Ishikawa (cell line): Measurements from ENCODE around the gene HOXC9.

Source experiments
- CEBPB ChIP-seq: IDR thresholded peaks from 2 replicates; pipeline ENCODE4 v1.6.1; 2012
- CREB1 ChIP-seq: IDR thresholded peaks from 2 replicates; pipeline ENCODE4 v1.6.1; 2012; ENCODE audit warnings: low read depth
- EGR1 ChIP-seq: IDR thresholded peaks from 2 replicates; pipeline ENCODE4 v1.6.1; 2012
- EP300 ChIP-seq: IDR thresholded peaks from 2 replicates; pipeline ENCODE4 v1.6.1; 2012; ENCODE audit warnings: borderline replicate concordance
- FOXM1 ChIP-seq: IDR thresholded peaks from 2 replicates; pipeline ENCODE4 v1.6.1; 2012; ENCODE audit warnings: low read depth, borderline replicate concordance
- NFIC ChIP-seq: IDR thresholded peaks from 2 replicates; pipeline ENCODE4 v1.6.1; 2012
- RAD21 ChIP-seq: IDR thresholded peaks from 2 replicates; pipeline ENCODE4 v1.6.1; 2012; ENCODE audit warnings: low read depth
- REST ChIP-seq: IDR thresholded peaks from 2 replicates; pipeline ENCODE4 v1.6.1; 2012; ENCODE audit warnings: low read depth, mild to moderate bottlenecking
- TAF1 ChIP-seq: IDR thresholded peaks from 2 replicates; pipeline ENCODE4 v1.6.1; 2012; ENCODE audit warnings: low read depth, mild to moderate bottlenecking
- TCF12 ChIP-seq: IDR thresholded peaks from 2 replicates; pipeline ENCODE4 v1.6.1; 2012; ENCODE audit warnings: low read depth
- TEAD4 ChIP-seq: IDR thresholded peaks from 2 replicates; pipeline ENCODE4 v1.6.1; 2012
- USF1 ChIP-seq: IDR thresholded peaks from 2 replicates; pipeline ENCODE4 v1.6.1; 2012
- YY1 ChIP-seq: IDR thresholded peaks from 2 replicates; pipeline ENCODE4 v1.6.1; 2012; ENCODE audit warnings: low read depth
- ZBTB7A ChIP-seq: IDR thresholded peaks from 2 replicates; pipeline ENCODE4 v1.6.1; 2012; ENCODE audit warnings: low read depth
- TF ChIP-seq, protein P1 (sequence below): IDR thresholded peaks from 2 replicates; pipeline ENCODE4 v1.6.1; 2012

HOXC9 gene

GRCh38 chr12:53963434-53964314, 36.3 kb upstream of the HOXC9 start:
- TF ChIP-seq TEAD4, result no peak
- no peak for TF ChIP-seq TCF12
- TF ChIP-seq REST, result no peak
- no peak for TF ChIP-seq NFIC
- no peak for TF ChIP-seq TAF1
- TF ChIP-seq, protein P1, sequence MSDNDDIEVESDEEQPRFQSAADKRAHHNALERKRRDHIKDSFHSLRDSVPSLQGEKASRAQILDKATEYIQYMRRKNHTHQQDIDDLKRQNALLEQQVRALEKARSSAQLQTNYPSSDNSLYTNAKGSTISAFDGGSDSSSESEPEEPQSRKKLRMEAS, result no peak
- TF ChIP-seq CEBPB, result no peak
- TF ChIP-seq CREB1, result no peak
- TF ChIP-seq USF1, result no peak
- TF ChIP-seq YY1, result no peak
- TF ChIP-seq EGR1, result no peak
- no peak for TF ChIP-seq FOXM1
- no peak for TF ChIP-seq ZBTB7A

GRCh38 chr12:53964315-53964713, 35.6 kb upstream of the HOXC9 start:
- TF ChIP-seq TCF12 (no peak), CEBPB (no peak), TAF1 (no peak), USF1 (no peak), TEAD4 (no peak), FOXM1 (no peak), RAD21 (no peak), CREB1 (no peak), REST (no peak), ZBTB7A (no peak), EP300 (no peak), EGR1 (no peak), NFIC (no peak), YY1 (no peak)
- TF ChIP-seq, protein P1, result no peak

DNA sequence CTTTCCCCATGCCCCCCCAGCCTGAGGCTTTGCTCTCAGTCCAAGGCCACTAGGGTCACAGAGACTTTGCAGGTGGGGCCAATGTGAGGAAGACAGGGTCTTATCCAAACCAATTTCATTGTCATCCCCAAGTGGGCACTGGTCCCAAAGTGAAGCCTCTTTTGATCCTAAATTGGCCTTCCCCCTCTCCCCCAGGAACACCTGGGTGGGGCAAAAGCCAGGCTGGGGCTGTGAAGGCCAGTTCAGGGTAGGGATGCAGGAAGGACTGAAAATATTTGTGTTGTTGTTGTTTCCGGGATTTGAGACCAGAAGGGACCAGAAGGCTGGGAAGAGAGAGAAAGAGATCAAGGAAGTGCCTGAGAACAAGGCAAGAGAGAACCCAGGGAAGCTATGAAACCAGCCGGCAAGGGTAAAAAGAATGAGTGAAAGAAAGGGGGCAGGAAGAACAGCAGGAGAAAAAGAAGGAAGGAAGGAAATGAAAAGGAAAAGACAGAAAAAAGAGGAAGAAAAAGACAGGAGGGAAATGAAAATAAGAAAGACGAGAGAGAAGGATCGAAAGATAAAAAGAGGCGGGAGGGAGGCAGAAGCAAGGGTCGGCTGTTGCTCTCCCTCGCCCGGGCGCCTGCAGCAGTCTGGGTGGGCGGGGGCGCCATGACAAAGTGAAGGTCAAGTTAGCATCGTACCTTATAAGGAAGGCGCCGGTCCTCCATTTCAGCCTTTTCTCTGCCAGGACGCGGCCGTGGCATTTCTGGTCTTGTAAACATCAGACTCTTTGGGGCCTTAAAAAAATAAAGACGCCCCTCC, 34.5 kb upstream of the HOXC9 start:
- TF ChIP-seq CEBPB, result no peak
- TF ChIP-seq EP300, result no peak
- no peak for TF ChIP-seq CREB1
- no peak for TF ChIP-seq ZBTB7A
- no peak for TF ChIP-seq NFIC
- no peak for TF ChIP-seq YY1
- no peak for TF ChIP-seq USF1
- TF ChIP-seq FOXM1, result no peak
- TF ChIP-seq TCF12, result no peak
- TF ChIP-seq, protein P1, result no peak
- no peak for TF ChIP-seq EGR1
- TF ChIP-seq TEAD4, result no peak
- no peak for TF ChIP-seq REST
- TF ChIP-seq TAF1, result no peak
- no peak for TF ChIP-seq RAD21
